Liver (tissue), 9 donors: ENCODE data around the gene SLC38A3. TPM values are rescaled to one million over a fixed set of nuclear protein-coding genes. Genes with fewer than 3 reads are reported as not detected.
A peak's percentile ranks its signal among the peaks of the same experiment; 100 is the strongest.

ENCODE experiments used
- DNase-seq: peaks from one replicate; pipeline ENCODE4 v3.0.0-alpha.2; 2017; ENCODE audit warnings: low spot score
- H3K27ac ChIP-seq, 2 donors: one replicate each; pipeline ENCODE4 v1.7.0; 2013; ENCODE audit warnings: inconsistent platforms in 2 of 2, low read length in 2 of 2, control low read depth in 1 of 2, low read depth in 1 of 2, mild to moderate bottlenecking in 1 of 2
- H3K27me3 ChIP-seq, 4 donors: one replicate each; pipeline versions ENCODE4 v1.6.1 to v1.7.0; 2013; ENCODE audit warnings: low read length in 3 of 4, inconsistent platforms in 1 of 4, mild to moderate bottlenecking in 1 of 4, moderate library complexity in 1 of 4; ENCODE audit not compliant: control insufficient read depth in 4 of 4, insufficient read depth in 4 of 4
- H3K36me3 ChIP-seq, 4 donors: one replicate each; pipeline versions ENCODE4 v1.6.1 to v1.7.0; 2013; ENCODE audit warnings: low read length in 3 of 4, mild to moderate bottlenecking in 3 of 4, low read depth in 1 of 4, moderate library complexity in 1 of 4; ENCODE audit not compliant: control insufficient read depth in 4 of 4, insufficient read depth in 3 of 4
- H3K4me1 ChIP-seq, 4 donors: one replicate each; pipeline versions ENCODE4 v1.6.1 to v1.7.0; 2013; ENCODE audit warnings: low read length in 3 of 4, mild to moderate bottlenecking in 3 of 4, moderate library complexity in 1 of 4; ENCODE audit not compliant: control insufficient read depth in 4 of 4, insufficient read depth in 4 of 4
- H3K4me3 ChIP-seq, 3 donors: one replicate each; pipeline versions ENCODE4 v1.6.1 to v1.7.0; 2013; ENCODE audit warnings: low read length in 3 of 3, control low read depth in 1 of 3, low read depth in 1 of 3, mild to moderate bottlenecking in 1 of 3
- H3K9ac ChIP-seq, 2 donors: one replicate each; pipeline ENCODE4 v1.7.0; 2013; ENCODE audit warnings: low read length in 2 of 2, mild to moderate bottlenecking in 2 of 2, moderate library complexity in 2 of 2, control low read depth in 1 of 2, low read depth in 1 of 2
- H3K9me3 ChIP-seq, 4 donors: one replicate each; pipeline versions ENCODE4 v1.6.1 to v1.7.0; 2013; ENCODE audit warnings: low read length in 3 of 4; ENCODE audit not compliant: control insufficient read depth in 4 of 4
- ATF3 ChIP-seq: IDR thresholded peaks from 2 replicates; pipeline ENCODE4 v1.6.1; 2016; ENCODE audit warnings: antibody characterized with exemption
- CTCF ChIP-seq: fragments of 150-350 bp; IDR thresholded peaks from 2 replicates; pipeline ENCODE4 v1.5.1; 2017; ENCODE audit warnings: improper control_type of control experiment, low read depth, low read length; ENCODE audit not compliant: missing input control
- EGR1 ChIP-seq, 2 donors: IDR thresholded peaks; 2 replicates each; pipeline ENCODE4 v1.6.1; 2016 to 2018; ENCODE audit warnings: antibody characterized with exemption in 2 of 2, low read depth in 2 of 2
- FOXA1 ChIP-seq: IDR thresholded peaks from 2 replicates; pipeline ENCODE4 v1.6.1; 2016; ENCODE audit warnings: antibody characterized with exemption
- FOXA2 ChIP-seq: IDR thresholded peaks from 2 replicates; pipeline ENCODE4 v1.6.1; 2016; ENCODE audit warnings: antibody characterized with exemption
- GABPA ChIP-seq, 2 donors: IDR thresholded peaks in 1 of 2; conservative IDR thresholded peaks in 1 of 2; 2 replicates each; pipeline ENCODE4 v1.6.1; 2016; ENCODE audit warnings: antibody characterized with exemption in 2 of 2, mild to moderate bottlenecking in 1 of 2, moderate library complexity in 1 of 2
- HNF4A ChIP-seq, 2 donors: conservative IDR thresholded peaks; 2 replicates each; pipeline ENCODE4 v1.6.1; 2016; ENCODE audit warnings: antibody characterized with exemption in 2 of 2, mild to moderate bottlenecking in 2 of 2
- HNF4G ChIP-seq: IDR thresholded peaks from 2 replicates; pipeline ENCODE4 v1.6.1; 2016; ENCODE audit warnings: antibody characterized with exemption
- JUND ChIP-seq, 2 donors: IDR thresholded peaks; 2 replicates each; pipeline ENCODE4 v1.6.1; 2016; ENCODE audit warnings: antibody characterized with exemption in 2 of 2
- MAX ChIP-seq: IDR thresholded peaks from 2 replicates; pipeline ENCODE4 v1.6.1; 2016; ENCODE audit warnings: antibody characterized with exemption
- NR2F2 ChIP-seq: IDR thresholded peaks from 2 replicates; pipeline ENCODE4 v1.6.1; 2016; ENCODE audit warnings: antibody characterized with exemption
- RAD21 ChIP-seq, 2 donors: IDR thresholded peaks; 2 replicates each; pipeline ENCODE4 v1.6.1; 2016; ENCODE audit warnings: antibody characterized with exemption in 2 of 2, mild to moderate bottlenecking in 2 of 2
- REST ChIP-seq: IDR thresholded peaks from 2 replicates; pipeline ENCODE4 v1.6.1; 2016; ENCODE audit warnings: antibody characterized with exemption, mild to moderate bottlenecking
- RXRA ChIP-seq, 2 donors: IDR thresholded peaks; 2 replicates each; pipeline ENCODE4 v1.6.1; 2017 to 2018; ENCODE audit warnings: antibody characterized with exemption in 2 of 2, mild to moderate bottlenecking in 1 of 2
- SP1 ChIP-seq: IDR thresholded peaks from 2 replicates; pipeline ENCODE4 v1.6.1; 2018; ENCODE audit warnings: antibody characterized with exemption, mild to moderate bottlenecking
- TAF1 ChIP-seq: conservative IDR thresholded peaks from 2 replicates; pipeline ENCODE4 v1.6.1; 2016; ENCODE audit warnings: antibody characterized with exemption, mild to moderate bottlenecking
- YY1 ChIP-seq: IDR thresholded peaks from 2 replicates; pipeline ENCODE4 v1.6.1; 2016; ENCODE audit warnings: antibody characterized with exemption, mild to moderate bottlenecking
- ZBTB33 ChIP-seq: IDR thresholded peaks from 2 replicates; pipeline ENCODE4 v1.6.1; 2016; ENCODE audit warnings: antibody characterized with exemption
- WGBS: extraction: QIAGEN DNeasy Blood & Tissue Kit; methylation state at CpG from one replicate; pipeline ENCODE4 v1.1.7; 2013; 5-methylcytosine and 5-hydroxymethylcytosine counted together
- polyA plus RNA-seq, 2 donors: library from polyadenylated mRNA; stranded (reverse) in 1 of 2; unstranded in 1 of 2; fragments of 200-250 nt in 1 of 2; fragments of >200 nt in 1 of 2; fragmentation: Nextera tagmentation in 1 of 2; extraction: Ambion mirVana in 1 of 2; gene quantifications; one replicate each; pipeline versions ENCODE4 v1.2.1 to v1.2.3, GENCODE V29; 2013 to 2015
- total RNA-seq, 2 donors: library from RNA; depleted of rRNA; stranded (reverse); fragments of >200 nt; gene quantifications; one replicate each; pipeline ENCODE4 v1.2.3, GENCODE V29; 2014
- donor health status: healthy.
- donor health status: healthy.
- donor health status: healthy.
- donor health status: healthy.
- donor health status: healthy.

The SLC38A3 gene
- total and polyA plus RNA-seq, 4 donors, result 98.1 to 180 (median 140) TPM

GRCh38 chr3:50201573-50202315, 3.3 kb upstream of the SLC38A3 start:
- DNase-seq, result no peak
- TF ChIP-seq RAD21 (IDR thresholded peaks at IDR 0.05) (no peak), ATF3 (no peak), YY1 (peak; percentile 89), NR2F2 (no peak), ZBTB33 (peak; percentile 28), HNF4A (conservative IDR thresholded peaks at IDR 0.05) (peak; percentile 91 to 98), JUND (IDR thresholded peaks at IDR 0.05) (peak in 1 of 2 donors; percentile 85), EGR1 (IDR thresholded peaks at IDR 0.05; ENCODE audit: low read depth in 2 of 2) (peak in 1 of 2 donors; percentile 40), CTCF (peak; percentile 8), GABPA (IDR thresholded peaks at IDR 0.05 in 1 of 2, conservative IDR thresholded peaks at IDR 0.05 in 1 of 2) (no peak), FOXA2 (no peak), TAF1 (peak; percentile 33), RXRA (IDR thresholded peaks at IDR 0.05) (peak; percentile 64 to 85), FOXA1 (no peak), HNF4G (peak; percentile 41), MAX (peak; percentile 31), SP1 (peak; percentile 68), REST (peak; percentile 77)
- Histone ChIP-seq H3K36me3 (no peaks in the 10 kb centered on the region), H3K9ac (peak overlapping the region; percentile 30 to 36), H3K27ac (peak overlapping the region; percentile 95 to 96), H3K4me3 (no peak overlapping the region), H3K4me1 (peaks cover 30 to 59% (median 45%) of the 10 kb centered on the region in 4 donors), H3K9me3 (no peaks in the 10 kb centered on the region), H3K27me3 (no peaks in the 10 kb centered on the region)
- 42% methylated on average over 10 of the region's 10 CpGs for WGBS
